ENCODE measurements around the gene BRDT. TPM values are rescaled to one million over a fixed set of nuclear protein-coding genes. Genes with fewer than 3 reads are reported as not detected.
"Not testable (repeated sequence)": the region's sequence is repeated elsewhere in the genome, so short reads cannot be mapped to it uniquely, and the experiment has no call there.

The BRDT gene
- total RNA-seq, 1 experiment from 2014 or later: not detected

DNA sequence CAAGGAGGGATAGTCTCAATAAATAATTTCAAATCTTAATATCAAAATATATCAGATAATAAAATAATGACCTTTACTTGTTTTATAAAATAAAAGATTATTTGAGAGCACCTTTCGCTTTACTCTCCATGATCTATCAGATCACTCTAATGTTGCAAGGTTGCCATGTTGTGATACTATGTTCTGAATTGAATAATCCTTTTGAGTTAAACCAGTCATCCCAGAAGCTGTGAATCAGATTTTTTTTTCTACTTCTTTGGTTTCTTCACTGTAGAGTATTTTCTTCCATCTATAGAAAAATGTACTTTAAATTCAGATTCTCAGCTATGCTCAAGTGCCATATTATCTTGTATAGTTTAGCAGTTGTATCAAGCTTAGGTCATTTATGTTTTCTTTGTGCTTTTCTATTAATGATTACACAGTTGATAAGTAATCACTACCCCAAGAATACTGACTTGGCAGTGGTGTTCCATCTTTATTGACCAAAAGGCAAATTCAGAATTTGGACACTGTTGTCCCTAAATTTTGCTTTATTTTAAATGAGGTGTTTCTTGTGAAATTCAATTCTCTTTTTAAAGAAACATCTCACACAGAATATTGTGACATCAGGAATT is 32.9 kb downstream of the BRDT start:
- no peak for DNase-seq (ENCODE audit: low read depth)

DNA sequence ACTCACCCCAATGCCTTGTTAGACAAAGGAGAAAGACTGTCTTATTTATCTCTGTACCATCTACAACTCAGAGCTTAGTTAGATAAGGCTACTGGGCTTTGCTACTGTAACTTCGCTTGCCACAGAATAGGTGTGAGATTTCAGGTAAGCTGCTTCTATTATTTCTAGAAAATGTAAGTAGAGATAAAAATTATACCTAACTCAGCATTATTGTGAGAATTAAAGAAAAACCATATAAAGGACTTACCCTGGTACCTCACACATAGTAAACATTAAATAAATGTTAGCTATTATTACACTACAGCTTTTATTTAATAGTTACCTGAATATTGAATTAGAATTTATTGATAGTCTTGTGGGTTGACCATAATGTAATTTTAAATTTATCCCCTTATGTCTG is 44.1 kb downstream of the BRDT start:
- no peak for DNase-seq (ENCODE audit: low read depth)

DNA sequence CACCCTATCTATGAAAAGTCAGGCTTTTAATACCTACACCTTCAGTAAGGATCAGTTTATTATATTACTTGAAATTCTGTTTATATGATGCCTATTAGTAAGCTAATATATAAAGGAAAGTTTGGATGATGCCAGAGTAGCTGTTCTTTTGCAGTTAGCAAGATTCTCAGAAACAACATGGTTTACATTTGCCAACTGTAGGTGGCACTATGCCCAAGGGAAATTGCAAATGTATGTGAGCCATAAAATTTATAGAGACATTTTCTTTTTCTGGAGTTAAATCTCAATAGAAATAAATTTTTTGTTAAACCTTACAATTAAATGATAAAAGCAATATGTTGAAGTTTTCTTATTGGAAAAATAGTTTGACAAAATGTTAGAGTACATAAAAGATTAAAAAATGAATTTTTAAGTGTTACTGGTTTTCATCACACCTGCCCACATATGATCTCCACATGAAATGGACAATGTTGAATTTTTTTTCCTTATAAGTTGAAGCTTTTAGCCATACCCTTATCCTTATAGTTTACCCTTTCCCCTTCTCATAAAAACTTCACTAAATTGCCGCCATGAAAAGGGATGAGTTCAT is 48.5 kb downstream of the BRDT start:
- DNase-seq (ENCODE audit: low read depth): peak; percentile 22

- no peak for DNase-seq (ENCODE audit: low read depth)
Measured at GRCh38 chr1:92004129-92004528, 54.9 kb downstream of the BRDT start.

DNA sequence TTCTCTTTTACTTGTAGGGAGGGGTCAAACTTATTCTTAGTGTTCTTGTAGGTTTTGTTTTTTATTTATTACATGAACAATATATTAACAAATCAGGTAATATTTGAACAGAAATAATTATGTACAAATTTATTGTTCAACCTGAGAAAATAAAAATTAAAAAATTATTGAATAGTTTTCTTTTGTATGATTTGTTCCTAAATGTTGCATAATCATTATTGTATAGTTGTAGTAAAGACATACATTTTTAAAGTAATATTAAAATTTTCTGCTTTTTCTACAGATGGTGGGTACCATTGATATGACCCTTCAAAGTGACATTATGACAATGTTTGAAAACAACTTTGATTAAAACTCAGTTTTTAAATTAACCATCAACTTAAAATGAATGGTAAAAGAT is 64.7 kb downstream of the BRDT start:
- DNase-seq (ENCODE audit: low read depth): no peak

DNA sequence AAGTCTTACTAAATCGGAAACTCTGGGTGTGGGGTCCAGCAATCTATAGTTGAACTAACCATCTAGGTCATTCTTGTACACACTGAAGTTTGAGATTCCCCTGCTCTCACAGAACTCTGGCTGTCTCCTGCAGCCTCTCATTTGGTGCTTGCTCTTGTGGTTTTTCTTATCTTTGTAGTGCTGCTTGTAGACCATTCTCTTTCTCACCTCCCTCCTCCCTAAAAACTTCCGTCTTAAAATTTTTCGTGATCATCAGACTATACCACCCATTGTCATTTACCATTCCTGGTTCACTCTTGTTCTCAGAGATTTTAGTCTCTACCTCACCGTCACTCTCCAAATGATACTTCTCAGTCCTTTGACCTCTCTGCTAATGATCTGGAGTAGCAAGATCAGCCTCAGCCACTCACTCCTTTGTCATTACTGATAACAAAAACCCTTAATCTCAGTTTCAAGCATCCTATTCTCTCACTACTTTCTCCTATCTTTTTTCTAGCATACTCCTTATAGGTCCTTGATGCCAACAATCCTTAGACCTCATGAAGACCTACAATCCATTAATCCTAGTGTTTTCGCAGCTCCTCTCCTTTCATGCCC is 67.6 kb downstream of the BRDT start:
- no peak for DNase-seq (ENCODE audit: low read depth)

GRCh38 chr1:92017656-92018055 is 68.5 kb downstream of the BRDT start:
- no peak for DNase-seq (ENCODE audit: low read depth)

DNA sequence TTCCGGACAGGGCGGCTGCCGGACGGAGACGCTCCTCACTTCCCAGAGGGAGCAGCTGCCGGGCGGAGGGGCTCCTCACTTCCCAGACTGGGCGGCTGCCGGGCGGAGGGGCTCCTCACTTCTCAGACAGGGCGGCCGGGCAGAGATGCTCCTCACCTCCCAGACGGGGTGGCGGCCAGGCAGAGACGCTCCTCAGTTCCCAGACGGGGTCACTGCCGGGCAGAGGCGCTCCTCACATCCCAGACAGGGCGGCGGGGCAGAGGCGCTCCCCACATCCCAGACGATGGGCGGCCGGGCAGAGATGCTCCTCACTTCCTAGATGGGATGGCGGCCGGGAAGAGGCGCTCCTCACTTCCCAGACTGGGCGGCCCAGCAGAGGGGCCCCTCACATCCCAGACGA is 76.8 kb downstream of the BRDT start:
- not testable (repeated sequence) for DNase-seq (ENCODE audit: low read depth)

DNA sequence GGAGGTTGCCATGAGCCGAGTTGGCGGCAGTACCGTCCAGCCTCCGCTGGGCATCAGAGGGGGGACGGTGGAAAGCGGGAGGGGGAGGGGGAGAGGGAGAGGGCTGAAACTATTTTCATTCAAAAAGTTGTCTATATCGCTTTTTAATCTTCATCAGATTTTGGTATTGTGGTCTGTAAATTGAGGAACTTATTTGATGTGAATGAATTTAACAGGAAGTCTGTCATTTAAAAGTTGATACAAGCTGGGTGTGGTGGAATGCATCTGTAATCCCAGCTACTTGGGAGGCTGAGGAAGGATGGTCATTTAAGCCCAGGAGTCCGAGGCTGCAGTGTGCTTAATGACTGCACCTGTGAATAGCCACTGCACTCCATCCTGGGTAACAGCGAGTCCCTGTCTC is 77.6 kb downstream of the BRDT start:
- no peak for DNase-seq (ENCODE audit: low read depth)

DNA sequence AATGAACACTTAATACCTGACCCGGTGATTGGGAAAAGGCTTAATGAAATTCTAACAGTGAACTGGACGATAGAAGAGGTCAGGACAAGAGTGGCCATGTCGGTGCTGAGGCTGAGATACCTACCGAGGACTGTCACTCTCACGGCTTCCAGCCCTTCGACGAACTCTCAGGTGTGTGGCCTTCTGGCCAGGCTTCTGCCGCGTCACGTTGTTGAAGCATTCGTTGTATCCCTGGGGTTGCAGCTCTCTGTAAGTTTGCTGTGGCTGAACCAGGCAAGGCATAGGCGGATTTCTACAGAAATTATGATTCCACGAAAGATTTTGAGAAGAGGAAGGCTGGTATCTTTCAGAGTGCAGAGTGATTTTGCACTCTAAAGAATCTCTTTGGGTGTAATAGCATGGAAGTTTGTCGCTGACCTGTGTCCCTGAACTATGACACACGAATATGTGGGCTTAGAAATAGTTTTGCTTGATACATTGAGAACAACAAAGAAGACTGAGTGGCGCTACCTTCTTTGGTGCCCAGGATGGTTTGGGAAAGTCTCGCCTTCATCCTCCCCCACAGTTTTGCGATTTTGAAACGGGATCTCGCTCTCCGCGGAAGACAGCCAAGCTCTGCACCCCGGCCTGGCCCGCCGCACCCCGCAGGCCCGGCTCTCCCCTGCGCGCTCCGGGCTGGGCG is 80.2 kb downstream of the BRDT start:
- no peak for DNase-seq (ENCODE audit: low read depth)

- DNase-seq (ENCODE audit: low read depth): peak; percentile 87
Measured at GRCh38 chr1:92030656-92031107, 81.5 kb downstream of the BRDT start.

- DNase-seq (ENCODE audit: low read depth): peak; percentile 6
Measured at GRCh38 chr1:92031281-92032110, 82.3 kb downstream of the BRDT start.

DNA sequence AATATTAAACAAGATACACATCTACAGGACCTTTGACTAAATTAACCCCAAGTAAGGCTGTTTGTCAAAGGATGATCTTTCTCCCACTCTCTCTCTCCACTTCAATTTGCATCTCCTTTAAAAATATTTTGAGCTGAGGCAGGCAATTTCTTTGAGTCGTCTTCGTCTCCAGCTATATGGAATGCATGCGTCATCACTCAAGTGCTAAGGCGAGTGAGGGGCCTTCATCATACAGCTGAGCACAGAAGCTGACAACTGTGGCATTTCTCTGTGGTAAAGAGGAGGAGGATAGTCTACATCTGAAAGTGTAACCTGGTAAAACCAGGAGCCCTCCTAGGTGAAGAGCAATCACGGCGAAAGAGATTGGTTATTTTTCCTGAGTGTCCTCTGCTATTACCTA is 88.2 kb downstream of the BRDT start:
- DNase-seq (ENCODE audit: low read depth): peak; percentile 44

GRCh38 chr1:92038695-92039346 is 89.6 kb downstream of the BRDT start:
- no peak for DNase-seq (ENCODE audit: low read depth)

DNA sequence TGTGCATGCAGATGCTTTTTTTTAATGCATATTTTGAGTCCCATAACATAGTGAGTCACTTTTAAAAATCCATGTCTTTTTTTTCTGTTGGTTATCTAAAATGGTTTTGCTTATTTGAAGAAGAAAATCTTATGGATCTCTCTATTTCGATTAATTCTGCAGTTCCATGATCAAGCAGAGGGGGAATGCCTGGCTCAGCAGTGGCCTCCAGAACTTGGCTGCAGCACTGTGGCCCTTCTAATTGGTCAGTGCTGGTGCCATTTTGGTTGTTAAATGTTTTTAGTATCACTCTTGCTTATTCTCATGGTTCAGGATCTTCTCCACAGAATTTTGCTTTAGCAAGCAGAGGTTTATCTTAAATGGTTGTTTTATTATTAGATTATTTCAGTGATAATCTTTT is 91.8 kb downstream of the BRDT start:
- no peak for DNase-seq (ENCODE audit: low read depth)

GRCh38 chr1:92043621-92044020 is 94.4 kb downstream of the BRDT start:
- DNase-seq (ENCODE audit: low read depth): no peak

DNA sequence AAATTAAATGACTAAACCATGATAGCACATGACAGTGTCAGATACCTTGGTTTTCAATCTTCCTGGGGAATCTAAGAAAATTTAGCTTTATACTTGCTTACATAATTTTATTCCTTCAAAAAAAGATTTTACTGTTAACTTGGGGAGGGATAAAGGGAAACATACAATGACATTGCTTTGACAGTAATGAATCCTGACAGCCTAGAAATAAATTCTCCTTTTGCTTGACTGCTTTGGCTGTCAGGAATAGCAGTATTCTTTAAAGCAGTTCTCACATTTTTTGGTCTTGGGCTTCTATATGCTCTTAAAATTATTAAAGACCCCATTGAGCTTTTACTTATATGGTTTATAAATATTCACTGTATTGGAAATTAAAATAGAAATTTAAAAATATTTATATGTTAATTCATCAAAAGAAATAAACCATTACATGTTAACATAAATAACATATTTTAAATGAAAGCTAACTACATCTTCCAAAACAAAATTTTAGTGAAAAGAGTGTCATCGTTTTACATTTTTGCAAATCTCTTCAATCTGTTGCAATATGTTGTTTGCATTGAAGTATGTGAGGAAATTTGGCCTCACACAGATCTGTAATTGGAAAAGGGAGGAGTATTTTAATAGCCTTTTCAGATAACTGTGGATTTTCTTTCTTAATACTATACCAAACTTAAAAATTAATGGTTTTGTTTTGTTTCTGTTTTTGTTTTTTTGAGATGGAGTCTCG is 96.7 kb downstream of the BRDT start:
- DNase-seq (ENCODE audit: low read depth): no peak

GRCh38 chr1:92051948-92052347 is 102.7 kb downstream of the BRDT start:
- peak; percentile 45 for DNase-seq (ENCODE audit: low read depth)

Measured in HT1080 (cell line).